Fibroblast of skin of left biceps (primary cell): ENCODE data around the gene ALOX15.
"Not testable (repeated sequence)": the region's sequence is repeated elsewhere in the genome, so short reads cannot be mapped to it uniquely, and the experiment has no call there.

Experiments used
- DNase-seq, 2 experiments: peaks; one replicate each; pipeline ENCODE4 v3.0.0-alpha.2; 2013; ENCODE audit warnings: low read depth in 2 of 2

Gene ALOX15

GRCh38 chr17:4594931-4595684 lies 46.4 kb downstream of the ALOX15 start:
- no peak for DNase-seq

DNA sequence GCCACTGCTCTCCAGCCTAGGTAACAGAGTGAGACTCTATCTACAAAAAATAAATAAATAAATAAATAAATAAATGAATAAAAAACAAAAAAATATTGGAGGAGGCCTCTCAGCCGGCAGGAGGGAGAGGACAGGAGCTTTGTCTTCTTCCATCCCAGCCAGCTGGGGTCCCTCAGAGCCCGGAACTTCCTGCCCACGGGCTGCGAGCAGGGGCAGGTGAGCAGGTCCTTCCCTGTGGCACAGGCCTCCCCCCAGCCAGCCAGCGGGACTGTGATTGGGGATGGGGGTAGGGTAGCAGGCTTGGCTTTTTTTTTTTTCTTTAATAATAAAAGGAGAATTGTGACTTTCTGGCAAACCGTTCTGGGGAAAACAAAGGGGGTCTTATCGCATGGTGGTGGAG lies 47.1 kb downstream of the ALOX15 start:
- DNase-seq: no peak

GRCh38 chr17:4593021-4593421 lies 48.5 kb downstream of the ALOX15 start:
- no peak for DNase-seq

GRCh38 chr17:4592240-4593005 lies 49.1 kb downstream of the ALOX15 start:
- DNase-seq: no peak

GRCh38 chr17:4591529-4591928 lies 49.9 kb downstream of the ALOX15 start:
- DNase-seq: no peak

- no peak for DNase-seq
Observed at GRCh38 chr17:4590981-4591453, 50.5 kb downstream of the ALOX15 start.

GRCh38 chr17:4590042-4590441 lies 51.4 kb downstream of the ALOX15 start:
- not testable (repeated sequence) for DNase-seq

GRCh38 chr17:4588898-4589625 lies 52.4 kb downstream of the ALOX15 start:
- DNase-seq: no peak

- DNase-seq: no peak
Observed at GRCh38 chr17:4588391-4588790, 53.1 kb downstream of the ALOX15 start.

- no peak for DNase-seq
Observed at GRCh38 chr17:4587803-4588202, 53.7 kb downstream of the ALOX15 start.

DNA sequence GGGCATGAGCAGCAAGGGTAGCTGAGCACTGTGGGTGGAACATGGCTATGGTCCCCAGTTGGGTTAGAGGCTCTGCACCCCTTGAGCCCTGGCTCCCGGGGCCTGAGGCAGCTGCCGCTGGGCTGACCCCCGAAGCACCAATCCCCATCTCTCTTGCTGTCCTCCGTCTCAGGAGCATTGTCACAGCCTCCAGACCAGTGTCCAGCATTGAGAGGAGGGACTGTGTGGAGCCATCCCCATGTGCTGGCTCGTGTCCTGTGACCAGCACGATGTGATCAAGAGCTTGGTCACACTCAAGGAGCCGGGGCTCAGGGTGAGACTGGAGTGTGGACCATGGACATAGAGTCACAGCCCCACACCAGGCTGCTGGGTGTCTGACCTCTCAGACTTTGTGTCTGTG lies 54.3 kb downstream of the ALOX15 start:
- no peak for DNase-seq

DNA sequence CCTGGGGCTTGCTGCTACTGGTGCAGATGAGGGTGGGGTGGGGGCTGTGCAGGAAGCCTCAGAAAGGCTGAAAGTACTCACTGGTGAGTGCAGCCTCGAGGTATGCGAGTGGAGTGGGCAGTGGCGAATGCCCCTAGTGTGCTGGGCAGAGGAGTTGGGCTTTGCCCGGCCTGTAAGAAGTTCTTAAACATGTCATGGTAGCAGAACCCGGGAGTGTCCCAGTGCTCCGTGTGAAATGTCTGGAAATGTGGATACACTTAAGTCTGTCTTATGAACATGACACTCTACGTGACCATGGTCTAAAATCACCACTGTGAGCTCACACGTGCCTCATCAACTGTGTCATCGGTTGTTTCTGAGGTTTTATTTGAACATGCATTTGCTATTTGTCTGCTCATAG lies 55.4 kb downstream of the ALOX15 start:
- DNase-seq: no peak

- no peak for DNase-seq
Observed at GRCh38 chr17:4585638-4585994, 55.9 kb downstream of the ALOX15 start.

DNA sequence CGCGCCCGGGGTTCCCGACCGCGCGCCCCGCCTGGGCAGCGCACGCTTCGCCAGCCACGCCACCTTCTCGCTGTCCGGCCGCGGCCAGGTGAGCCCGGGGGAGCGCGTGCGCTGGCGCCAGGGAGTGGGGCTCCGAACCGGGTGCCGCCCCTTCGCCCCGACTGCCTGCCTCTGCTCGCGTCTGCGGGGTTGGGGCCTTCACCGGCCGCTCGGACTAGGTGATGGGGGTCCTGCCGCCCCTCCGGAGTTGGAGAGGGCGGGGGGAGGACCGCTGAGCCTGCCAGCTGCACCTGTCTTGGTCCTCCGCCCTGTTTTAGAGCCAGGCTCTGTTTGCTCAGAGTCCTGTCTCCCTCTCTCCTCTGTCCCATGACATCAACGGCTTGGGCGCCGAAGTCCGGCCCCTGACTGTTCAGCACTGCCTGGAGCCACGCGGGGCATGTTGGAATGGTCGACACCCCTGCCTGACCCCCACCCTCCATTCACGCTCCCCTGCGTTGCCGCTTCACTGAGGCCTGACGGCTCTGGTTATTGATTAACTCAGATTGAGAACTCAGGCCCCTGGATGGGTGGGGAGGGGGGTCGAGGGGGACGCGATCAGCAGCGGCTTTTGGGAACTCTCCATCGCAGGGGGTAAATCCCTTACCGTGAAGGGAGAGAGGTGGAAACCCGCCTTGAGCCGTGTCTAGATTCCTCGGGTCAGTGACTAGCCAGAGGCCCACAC lies 56.4 kb downstream of the ALOX15 start:
- no peak for DNase-seq

GRCh38 chr17:4584101-4584916 lies 57.2 kb downstream of the ALOX15 start, which contains the start of gene SMTNL2:
SMTNL2 (plus strand) TSS chr17:4584529; CDS start chr17:4584606, 77 bp downstream.
- DNase-seq: no peak

GRCh38 chr17:4583782-4584100 lies 57.7 kb downstream of the ALOX15 start:
- DNase-seq: no peak

DNA sequence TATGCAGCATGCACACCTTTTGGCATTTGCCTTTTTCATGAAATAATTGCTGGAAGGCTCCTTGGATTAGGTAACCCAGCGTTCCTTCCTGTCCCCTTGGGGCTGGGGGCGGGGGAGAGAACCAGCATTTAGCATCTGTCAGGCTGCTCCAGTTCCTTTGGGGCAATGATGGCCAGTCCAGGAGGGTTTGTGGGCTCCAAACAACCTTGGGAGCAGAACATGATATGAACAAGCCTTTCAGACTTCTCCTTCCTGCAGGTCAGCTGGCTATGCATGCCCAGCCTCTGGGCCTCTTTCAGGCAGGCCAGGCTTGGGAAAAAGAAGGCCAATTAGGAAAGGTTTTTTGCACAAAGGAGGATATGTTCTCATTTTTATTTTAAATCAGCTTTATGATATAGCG lies 58.3 kb downstream of the ALOX15 start:
- DNase-seq: no peak

- no peak for DNase-seq
Observed at GRCh38 chr17:4582691-4583090, 58.8 kb downstream of the ALOX15 start.

DNA sequence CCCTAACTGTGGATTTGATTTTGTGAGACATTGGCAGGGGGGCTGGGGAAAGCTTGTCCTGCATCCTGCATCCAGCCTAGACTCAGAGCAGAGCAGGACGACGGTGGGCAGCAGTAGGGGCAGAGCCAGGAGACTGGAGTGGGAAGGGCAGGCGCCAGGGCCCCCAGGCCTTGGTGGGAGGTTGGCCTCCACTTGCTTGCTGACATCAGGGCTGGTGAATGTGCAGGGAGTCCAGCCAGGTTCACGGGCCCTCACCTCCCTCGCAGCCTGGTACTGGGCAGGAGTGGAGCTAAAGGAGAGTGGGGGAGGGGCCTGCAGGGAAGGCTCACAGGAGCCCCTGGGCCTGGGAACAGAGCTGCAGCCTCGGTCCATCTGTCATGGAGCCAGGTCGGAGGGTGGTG lies 59.4 kb downstream of the ALOX15 start:
- DNase-seq: no peak
